ENCODE measurements around the gene STX4. TPM values are rescaled to one million over a fixed set of nuclear protein-coding genes. Genes with fewer than 3 reads are reported as not detected.

Gene STX4
- total RNA-seq, 1 donor from 2014 or later: 35.3 TPM

- Mint-ChIP-seq H3K27ac (no peak overlapping the region), H3K36me3 (peaks cover under 1% of the 10 kb centered on the region), H3K4me1 (ENCODE audit: unreplicated experiment) (peaks cover 5% of the 10 kb centered on the region), H3K9me3 (no peaks in the 10 kb centered on the region), H3K4me3 (no peak overlapping the region), H3K27me3 (no peaks in the 10 kb centered on the region)
- no peak for DNase-seq (ENCODE audit: extremely low spot score, unreplicated experiment)
- TF ChIP-seq, protein P1, sequence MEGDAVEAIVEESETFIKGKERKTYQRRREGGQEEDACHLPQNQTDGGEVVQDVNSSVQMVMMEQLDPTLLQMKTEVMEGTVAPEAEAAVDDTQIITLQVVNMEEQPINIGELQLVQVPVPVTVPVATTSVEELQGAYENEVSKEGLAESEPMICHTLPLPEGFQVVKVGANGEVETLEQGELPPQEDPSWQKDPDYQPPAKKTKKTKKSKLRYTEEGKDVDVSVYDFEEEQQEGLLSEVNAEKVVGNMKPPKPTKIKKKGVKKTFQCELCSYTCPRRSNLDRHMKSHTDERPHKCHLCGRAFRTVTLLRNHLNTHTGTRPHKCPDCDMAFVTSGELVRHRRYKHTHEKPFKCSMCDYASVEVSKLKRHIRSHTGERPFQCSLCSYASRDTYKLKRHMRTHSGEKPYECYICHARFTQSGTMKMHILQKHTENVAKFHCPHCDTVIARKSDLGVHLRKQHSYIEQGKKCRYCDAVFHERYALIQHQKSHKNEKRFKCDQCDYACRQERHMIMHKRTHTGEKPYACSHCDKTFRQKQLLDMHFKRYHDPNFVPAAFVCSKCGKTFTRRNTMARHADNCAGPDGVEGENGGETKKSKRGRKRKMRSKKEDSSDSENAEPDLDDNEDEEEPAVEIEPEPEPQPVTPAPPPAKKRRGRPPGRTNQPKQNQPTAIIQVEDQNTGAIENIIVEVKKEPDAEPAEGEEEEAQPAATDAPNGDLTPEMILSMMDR (conservative IDR thresholded peaks at IDR 0.05): no peak
These were observed 49.7 kb downstream of the STX4 start for GRCh38 chr16:31083081-31083480.

GRCh38 chr16:31083556-31083955, 50.2 kb downstream of the STX4 start:
- no peak overlapping the region for H3K27ac Mint-ChIP-seq
- TF ChIP-seq, protein P1 (conservative IDR thresholded peaks at IDR 0.05): no peak
- no peaks in the 10 kb centered on the region for H3K36me3 Mint-ChIP-seq
- no peak for DNase-seq (ENCODE audit: extremely low spot score, unreplicated experiment)
- no peak overlapping the region for H3K4me3 Mint-ChIP-seq
- no peaks in the 10 kb centered on the region for H3K9me3 Mint-ChIP-seq
- no peaks in the 10 kb centered on the region for H3K27me3 Mint-ChIP-seq
- H3K4me1 Mint-ChIP-seq (ENCODE audit: unreplicated experiment): peaks cover 5% of the 10 kb centered on the region

DNA sequence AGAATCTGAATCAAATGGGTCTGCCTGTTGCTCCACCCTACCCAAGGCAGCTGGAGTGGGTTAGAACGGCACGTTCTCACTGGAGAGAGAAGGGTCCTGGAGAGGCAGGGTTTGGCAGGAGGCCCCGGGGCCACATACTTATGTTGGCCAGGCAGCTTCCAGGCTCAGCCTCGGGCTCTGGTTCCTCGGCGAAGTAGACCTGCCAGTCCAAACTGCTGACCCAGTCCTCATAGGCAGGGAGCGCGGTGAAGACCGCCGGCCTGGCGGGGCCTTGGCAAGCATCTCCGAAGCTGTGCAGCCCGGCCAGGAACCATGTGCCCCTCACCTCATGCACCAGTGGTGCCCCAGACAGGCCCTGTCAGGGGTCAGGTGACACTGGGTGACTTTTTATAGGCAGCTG, 50.6 kb downstream of the STX4 start:
- no peak for DNase-seq (ENCODE audit: extremely low spot score, unreplicated experiment)
- Mint-ChIP-seq H3K9me3 (no peaks in the 10 kb centered on the region), H3K4me1 (ENCODE audit: unreplicated experiment) (peaks cover 5% of the 10 kb centered on the region), H3K27me3 (no peaks in the 10 kb centered on the region), H3K27ac (no peak overlapping the region), H3K36me3 (no peaks in the 10 kb centered on the region), H3K4me3 (no peak overlapping the region)
- TF ChIP-seq, protein P1 (conservative IDR thresholded peaks at IDR 0.05): no peak

DNA sequence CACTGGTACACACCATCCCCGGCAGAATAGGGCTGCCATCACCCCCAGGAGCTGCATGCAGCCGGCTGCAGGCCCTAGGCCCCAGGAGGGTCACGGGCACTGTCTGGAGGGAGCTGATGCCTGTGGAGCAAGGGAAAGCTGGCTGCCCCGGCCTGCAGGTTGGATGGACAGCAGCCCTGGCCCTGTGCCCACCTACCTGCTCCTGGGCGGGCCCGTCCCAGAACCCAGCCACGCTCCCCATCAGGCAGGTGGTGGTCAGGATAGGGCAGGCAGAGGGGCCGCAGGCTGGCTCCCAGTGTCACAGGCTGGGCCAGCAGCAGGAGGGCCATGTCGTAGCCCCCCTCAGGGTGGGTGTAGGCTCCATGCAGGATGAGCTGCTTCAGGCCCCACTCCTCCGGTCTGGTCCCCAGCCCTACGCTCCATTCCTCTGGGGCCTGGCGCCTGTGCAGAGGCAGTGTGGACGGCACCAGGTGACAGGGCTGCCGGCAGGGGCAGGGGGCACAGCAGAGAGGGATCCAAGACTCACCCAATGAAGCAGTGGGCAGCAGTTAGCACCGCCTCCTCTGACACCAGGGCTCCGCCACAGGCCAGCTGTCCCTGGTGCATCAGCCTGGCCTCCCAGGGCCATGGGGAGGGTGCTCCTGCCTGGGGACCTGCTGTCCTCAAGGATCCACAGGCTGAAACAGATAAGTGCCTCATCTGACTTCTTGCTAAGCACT, 51.4 kb downstream of the STX4 start:
- no peaks in the 10 kb centered on the region for H3K27me3 Mint-ChIP-seq
- no peaks in the 10 kb centered on the region for H3K9me3 Mint-ChIP-seq
- TF ChIP-seq, protein P1 (conservative IDR thresholded peaks at IDR 0.05): no peak
- DNase-seq (ENCODE audit: extremely low spot score, unreplicated experiment): no peak
- H3K27ac Mint-ChIP-seq: no peak overlapping the region
- H3K4me3 Mint-ChIP-seq: no peak overlapping the region
- no peaks in the 10 kb centered on the region for H3K36me3 Mint-ChIP-seq
- H3K4me1 Mint-ChIP-seq (ENCODE audit: unreplicated experiment): peaks cover 5% of the 10 kb centered on the region

GRCh38 chr16:31085411-31085810, 52.1 kb downstream of the STX4 start:
- Mint-ChIP-seq H3K36me3 (no peaks in the 10 kb centered on the region), H3K4me1 (ENCODE audit: unreplicated experiment) (peaks cover 5% of the 10 kb centered on the region), H3K27ac (no peak overlapping the region), H3K9me3 (no peaks in the 10 kb centered on the region), H3K4me3 (no peak overlapping the region), H3K27me3 (no peaks in the 10 kb centered on the region)
- DNase-seq (ENCODE audit: extremely low spot score, unreplicated experiment): no peak
- TF ChIP-seq, protein P1 (conservative IDR thresholded peaks at IDR 0.05): no peak

Data from type B pancreatic cell (in vitro differentiated cells).